SK-N-SH (cell line): ENCODE measurements around the gene LPP.
A peak's percentile ranks its signal among the peaks of the same experiment; 100 is the strongest.

Experiments used
- CTCF ChIP-seq: fragments of 200-600 bp; sonication (generic); IDR thresholded peaks from 2 replicates; pipeline ENCODE4 v1.6.1; 2017; ENCODE audit warnings: antibody characterized with exemption, mild to moderate bottlenecking, moderate library complexity
- EP300 ChIP-seq, 2 experiments: IDR thresholded peaks; 2 replicates each; pipeline versions ENCODE4 v1.4.0 to v1.6.1; 2012; ENCODE audit warnings: borderline replicate concordance in 1 of 2, low read depth in 1 of 2, low read length in 1 of 2
- GABPA ChIP-seq: IDR thresholded peaks from 2 replicates; pipeline ENCODE4 v1.4.0; 2012; ENCODE audit warnings: low read depth, mild to moderate bottlenecking
- IRF3 ChIP-seq: fragments of 150-350 bp; IDR thresholded peaks from 2 replicates; pipeline ENCODE4 v1.6.1; 2016; ENCODE audit warnings: mild to moderate bottlenecking, low read depth, low read length
- JUND ChIP-seq: IDR thresholded peaks from 2 replicates; pipeline ENCODE4 v1.4.0; 2012
- MEF2A ChIP-seq: IDR thresholded peaks from 2 replicates; pipeline ENCODE4 v1.4.0; 2012; ENCODE audit warnings: low read depth, borderline replicate concordance
- NRF1 ChIP-seq: IDR thresholded peaks from 2 replicates; pipeline ENCODE4 v1.6.1; 2012; ENCODE audit warnings: low read depth, mild to moderate bottlenecking, low read length
- RCOR1 ChIP-seq: fragments of 150-350 bp; IDR thresholded peaks from 2 replicates; pipeline ENCODE4 v1.6.1; 2017; ENCODE audit warnings: antibody characterized with exemption, low read length
- USF2 ChIP-seq: fragments of 150-350 bp; IDR thresholded peaks from 2 replicates; pipeline ENCODE4 v1.6.1; 2017; ENCODE audit warnings: antibody characterized with exemption, low read length, low read depth, borderline replicate concordance
- TF ChIP-seq, protein P1 (sequence below): IDR thresholded peaks from 2 replicates; pipeline ENCODE4 v1.4.0; 2012; ENCODE audit warnings: low read depth
- TF ChIP-seq, protein P2 (sequence below): IDR thresholded peaks from 2 replicates; pipeline ENCODE4 v1.6.1; 2012; ENCODE audit warnings: mild to moderate bottlenecking, low read depth, low read length, moderate library complexity

DNA sequence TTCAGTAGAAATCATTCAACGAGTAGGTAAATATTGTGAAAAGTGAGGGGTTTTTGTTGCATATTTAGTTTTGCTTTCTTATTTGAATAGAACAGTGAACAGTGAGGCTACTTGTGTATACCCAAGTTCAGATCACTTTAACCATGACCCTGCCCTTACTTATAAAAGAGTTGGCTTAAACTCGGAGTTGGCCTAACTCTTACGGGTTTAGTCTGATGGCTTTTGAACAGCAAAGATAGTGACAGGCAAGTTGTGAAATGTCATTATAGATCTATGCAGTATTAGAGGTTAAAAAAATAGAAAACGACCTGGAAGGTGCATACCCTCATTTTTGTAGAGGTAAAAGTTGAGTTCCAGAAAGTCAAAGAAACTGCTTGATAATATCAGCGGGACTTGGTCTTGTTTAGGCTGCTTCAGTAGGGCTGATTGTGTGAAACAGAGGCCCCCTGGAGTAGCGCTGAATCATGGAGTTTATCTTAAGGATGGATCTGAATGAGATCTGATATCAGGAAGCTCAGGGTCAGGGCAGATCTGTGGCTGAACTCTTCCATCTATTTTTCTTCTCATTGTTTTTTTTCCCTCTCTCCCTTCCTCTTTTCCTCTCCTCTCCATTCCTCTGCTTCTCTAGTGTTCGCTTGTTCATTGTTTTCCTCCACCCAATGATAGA lies 359.8 kb downstream of the LPP start:
- TF ChIP-seq CTCF (no peak), NRF1 (no peak), EP300 (IDR thresholded peaks at IDR 0.05; ENCODE audit: borderline replicate concordance in 1 of 2, low read depth in 1 of 2, low read length in 1 of 2) (peak in 1 of 2 experiments; percentile 33; a peak in 1 of 4 replicates), RCOR1 (no peak), MEF2A (no peak), GABPA (no peak), IRF3 (no peak), JUND (peak; percentile 65), USF2 (no peak)
- TF ChIP-seq, protein P1, sequence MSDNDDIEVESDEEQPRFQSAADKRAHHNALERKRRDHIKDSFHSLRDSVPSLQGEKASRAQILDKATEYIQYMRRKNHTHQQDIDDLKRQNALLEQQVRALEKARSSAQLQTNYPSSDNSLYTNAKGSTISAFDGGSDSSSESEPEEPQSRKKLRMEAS, result no peak
- TF ChIP-seq, protein P2, sequence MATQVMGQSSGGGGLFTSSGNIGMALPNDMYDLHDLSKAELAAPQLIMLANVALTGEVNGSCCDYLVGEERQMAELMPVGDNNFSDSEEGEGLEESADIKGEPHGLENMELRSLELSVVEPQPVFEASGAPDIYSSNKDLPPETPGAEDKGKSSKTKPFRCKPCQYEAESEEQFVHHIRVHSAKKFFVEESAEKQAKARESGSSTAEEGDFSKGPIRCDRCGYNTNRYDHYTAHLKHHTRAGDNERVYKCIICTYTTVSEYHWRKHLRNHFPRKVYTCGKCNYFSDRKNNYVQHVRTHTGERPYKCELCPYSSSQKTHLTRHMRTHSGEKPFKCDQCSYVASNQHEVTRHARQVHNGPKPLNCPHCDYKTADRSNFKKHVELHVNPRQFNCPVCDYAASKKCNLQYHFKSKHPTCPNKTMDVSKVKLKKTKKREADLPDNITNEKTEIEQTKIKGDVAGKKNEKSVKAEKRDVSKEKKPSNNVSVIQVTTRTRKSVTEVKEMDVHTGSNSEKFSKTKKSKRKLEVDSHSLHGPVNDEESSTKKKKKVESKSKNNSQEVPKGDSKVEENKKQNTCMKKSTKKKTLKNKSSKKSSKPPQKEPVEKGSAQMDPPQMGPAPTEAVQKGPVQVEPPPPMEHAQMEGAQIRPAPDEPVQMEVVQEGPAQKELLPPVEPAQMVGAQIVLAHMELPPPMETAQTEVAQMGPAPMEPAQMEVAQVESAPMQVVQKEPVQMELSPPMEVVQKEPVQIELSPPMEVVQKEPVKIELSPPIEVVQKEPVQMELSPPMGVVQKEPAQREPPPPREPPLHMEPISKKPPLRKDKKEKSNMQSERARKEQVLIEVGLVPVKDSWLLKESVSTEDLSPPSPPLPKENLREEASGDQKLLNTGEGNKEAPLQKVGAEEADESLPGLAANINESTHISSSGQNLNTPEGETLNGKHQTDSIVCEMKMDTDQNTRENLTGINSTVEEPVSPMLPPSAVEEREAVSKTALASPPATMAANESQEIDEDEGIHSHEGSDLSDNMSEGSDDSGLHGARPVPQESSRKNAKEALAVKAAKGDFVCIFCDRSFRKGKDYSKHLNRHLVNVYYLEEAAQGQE, result no peak
